Gastroesophageal sphincter (tissue), 4 donors: ENCODE data around the gene P3H3. TPM values are rescaled to one million over a fixed set of nuclear protein-coding genes. Genes with fewer than 3 reads are reported as not detected.

Experiments used
- ATAC-seq: fragments of 150-250 bp; one replicate; pipeline ENCODE4 v1.9.1; 2016; ENCODE audit warnings: mild to moderate bottlenecking, moderate library complexity
- H3K27ac ChIP-seq, 4 donors: fragments of 200-600 bp; sonication (generic) in 3 of 4; 1 replicate in 3 of 4; 2 replicates in 1 of 4; pipeline ENCODE4 v1.5.1; 2016 to 2019
- H3K27me3 ChIP-seq: fragments of 200-600 bp; sonication (generic); one replicate; pipeline ENCODE4 v1.5.1; 2019
- H3K36me3 ChIP-seq, 2 donors: fragments of 200-600 bp; sonication (generic); one replicate each; pipeline ENCODE4 v1.5.1; 2019; ENCODE audit warnings: control low read depth in 1 of 2
- H3K4me1 ChIP-seq, 3 donors: fragments of 200-600 bp; sonication (generic); 1 replicate in 2 of 3; 2 replicates in 1 of 3; pipeline ENCODE4 v1.5.1; 2016 to 2019; ENCODE audit warnings: control low read depth in 2 of 3
- H3K4me3 ChIP-seq, 2 donors: fragments of 200-600 bp; sonication (generic); one replicate each; pipeline ENCODE4 v1.5.1; 2019; ENCODE audit warnings: mild to moderate bottlenecking in 1 of 2, moderate library complexity in 1 of 2
- H3K9me3 ChIP-seq, 3 donors: fragments of 200-600 bp; sonication (generic); one replicate each; pipeline ENCODE4 v1.5.1; 2017 to 2019; ENCODE audit warnings: control low read depth in 2 of 3
- EP300 ChIP-seq: sonication (generic); formaldehyde crosslinking; IDR thresholded peaks from one replicate; pipeline ENCODE4 v1.6.1; 2017; ENCODE audit warnings: antibody characterized with exemption, mild to moderate bottlenecking
- POLR2A ChIP-seq, 2 donors: fragments of 450-650 bp; IDR thresholded peaks; one replicate each; pipeline ENCODE4 v1.6.1; 2017; ENCODE audit warnings: antibody characterized with exemption in 2 of 2, mild to moderate bottlenecking in 2 of 2, moderate library complexity in 1 of 2
- POLR2AphosphoS5 ChIP-seq: sonication (generic); formaldehyde crosslinking; IDR thresholded peaks from one replicate; pipeline ENCODE4 v1.6.1; 2017; ENCODE audit warnings: antibody characterized with exemption
- WGBS, 2 donors: methylation state at CpG; one replicate each; pipeline ENCODE4 v1.1.5; 2018; ENCODE audit warnings: low coverage in 1 of 2; 5-methylcytosine and 5-hydroxymethylcytosine counted together
- total RNA-seq, 4 donors: library from RNA; depleted of rRNA; stranded (reverse); fragments of >200 nt; gene quantifications; one replicate each; pipeline ENCODE4 v1.1.0, GENCODE V29; 2016
- TF ChIP-seq, protein P1 (sequence below), 4 experiments: fragments of 200-600 bp in 2 of 4; fragments of 450-650 bp in 2 of 4; sonication (generic) in 1 of 4; IDR thresholded peaks; one replicate each; pipeline ENCODE4 v1.5.1; 2017 to 2019; ENCODE audit warnings: antibody characterized with exemption in 4 of 4, mild to moderate bottlenecking in 2 of 4, moderate library complexity in 2 of 4

P3H3 gene
- total RNA-seq, 4 donors from 2014 or later = 17.3 to 28.3 (median 23.0) TPM

- Histone ChIP-seq H3K4me3 (no peak overlapping the region), H3K27me3 (no peaks in the 10 kb centered on the region), H3K4me1 (no peaks in the 10 kb centered on the region), H3K9me3 (no peaks in the 10 kb centered on the region), H3K27ac (no peak overlapping the region), H3K36me3 (no peaks in the 10 kb centered on the region)
- ATAC-seq = no peak
- 86 to 95% methylated on average over 4 to 5 of the region's 5 CpGs for WGBS, 2 donors
- TF ChIP-seq POLR2A (IDR thresholded peaks at IDR 0.05) = no peak
- TF ChIP-seq, protein P1, sequence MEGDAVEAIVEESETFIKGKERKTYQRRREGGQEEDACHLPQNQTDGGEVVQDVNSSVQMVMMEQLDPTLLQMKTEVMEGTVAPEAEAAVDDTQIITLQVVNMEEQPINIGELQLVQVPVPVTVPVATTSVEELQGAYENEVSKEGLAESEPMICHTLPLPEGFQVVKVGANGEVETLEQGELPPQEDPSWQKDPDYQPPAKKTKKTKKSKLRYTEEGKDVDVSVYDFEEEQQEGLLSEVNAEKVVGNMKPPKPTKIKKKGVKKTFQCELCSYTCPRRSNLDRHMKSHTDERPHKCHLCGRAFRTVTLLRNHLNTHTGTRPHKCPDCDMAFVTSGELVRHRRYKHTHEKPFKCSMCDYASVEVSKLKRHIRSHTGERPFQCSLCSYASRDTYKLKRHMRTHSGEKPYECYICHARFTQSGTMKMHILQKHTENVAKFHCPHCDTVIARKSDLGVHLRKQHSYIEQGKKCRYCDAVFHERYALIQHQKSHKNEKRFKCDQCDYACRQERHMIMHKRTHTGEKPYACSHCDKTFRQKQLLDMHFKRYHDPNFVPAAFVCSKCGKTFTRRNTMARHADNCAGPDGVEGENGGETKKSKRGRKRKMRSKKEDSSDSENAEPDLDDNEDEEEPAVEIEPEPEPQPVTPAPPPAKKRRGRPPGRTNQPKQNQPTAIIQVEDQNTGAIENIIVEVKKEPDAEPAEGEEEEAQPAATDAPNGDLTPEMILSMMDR (IDR thresholded peaks at IDR 0.05) = no peak
- TF ChIP-seq EP300 = no peak
- no peak for TF ChIP-seq POLR2AphosphoS5
Observed at GRCh38 chr12:6799147-6799546, 29.1 kb upstream of the P3H3 start.

DNA sequence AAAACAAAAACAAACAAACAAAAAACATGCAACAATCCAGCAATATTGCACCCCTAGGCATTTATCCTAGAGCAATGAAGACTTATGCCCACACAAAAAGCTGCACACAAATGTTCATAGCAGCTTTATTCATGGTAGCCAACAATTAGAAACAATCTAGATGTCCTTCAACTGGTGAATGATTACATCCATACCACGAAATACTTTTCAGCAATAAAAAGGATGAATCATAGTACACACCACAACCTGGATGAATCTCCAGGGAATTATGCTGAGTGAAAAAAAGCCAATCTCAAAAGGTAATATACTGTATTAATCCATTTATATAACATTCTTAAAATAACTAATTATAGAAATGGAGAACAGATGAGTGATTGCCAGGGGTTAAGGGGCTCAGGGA is 21.0 kb upstream of the P3H3 start:
- no peaks in the 10 kb centered on the region for H3K36me3 ChIP-seq
- H3K4me1 ChIP-seq = no peaks in the 10 kb centered on the region
- WGBS, 2 donors = 50 to 61% methylated on average over 1 of the region's 1 CpG
- no peaks in the 10 kb centered on the region for H3K27me3 ChIP-seq
- no peak for ATAC-seq
- no peak for TF ChIP-seq POLR2A (IDR thresholded peaks at IDR 0.05)
- TF ChIP-seq, protein P1 (IDR thresholded peaks at IDR 0.05) = no peak
- TF ChIP-seq POLR2AphosphoS5 = no peak
- TF ChIP-seq EP300 = no peak
- no peak overlapping the region for H3K27ac ChIP-seq
- no peaks in the 10 kb centered on the region for H3K9me3 ChIP-seq
- H3K4me3 ChIP-seq = no peak overlapping the region

DNA sequence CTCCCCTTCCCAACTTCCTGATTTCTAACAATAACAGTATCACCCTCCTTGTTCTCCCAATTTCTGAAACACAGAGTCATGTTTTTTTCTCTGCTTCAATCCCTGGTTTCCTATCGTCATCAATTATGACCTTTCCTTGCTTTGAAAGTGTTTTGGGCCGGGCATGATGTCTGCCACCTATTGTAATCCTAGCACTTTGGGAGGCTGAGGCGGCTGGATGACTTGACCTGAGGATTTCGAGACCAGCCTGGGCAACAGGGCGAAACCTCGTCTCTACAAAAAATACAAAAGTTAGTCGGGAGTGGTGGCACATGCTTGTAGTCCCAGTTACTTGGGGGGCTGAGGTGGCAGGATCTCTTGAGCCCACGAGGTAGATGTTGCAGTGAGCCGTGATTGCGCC is 19.2 kb upstream of the P3H3 start:
- no peaks in the 10 kb centered on the region for H3K27me3 ChIP-seq
- 49 to 77% methylated on average over 3 to 8 of the region's 10 CpGs for WGBS, 2 donors
- H3K9me3 ChIP-seq = no peaks in the 10 kb centered on the region
- no peak overlapping the region for H3K4me3 ChIP-seq
- no peak for ATAC-seq
- no peak for TF ChIP-seq EP300
- no peaks in the 10 kb centered on the region for H3K36me3 ChIP-seq
- no peak overlapping the region for H3K27ac ChIP-seq
- no peaks in the 10 kb centered on the region for H3K4me1 ChIP-seq

GRCh38 chr12:6810758-6811157 is 17.4 kb upstream of the P3H3 start:
- Histone ChIP-seq H3K27me3 (no peaks in the 10 kb centered on the region), H3K4me3 (no peak overlapping the region), H3K4me1 (no peaks in the 10 kb centered on the region), H3K27ac (no peak overlapping the region), H3K36me3 (no peaks in the 10 kb centered on the region), H3K9me3 (no peaks in the 10 kb centered on the region)
- ATAC-seq = no peak
- TF ChIP-seq POLR2A (IDR thresholded peaks at IDR 0.05) (no peak), POLR2AphosphoS5 (no peak), EP300 (no peak)
- TF ChIP-seq, protein P1 (IDR thresholded peaks at IDR 0.05) = no peak
- 60 to 73% methylated on average over 1 of the region's 1 CpG for WGBS, 2 donors

DNA sequence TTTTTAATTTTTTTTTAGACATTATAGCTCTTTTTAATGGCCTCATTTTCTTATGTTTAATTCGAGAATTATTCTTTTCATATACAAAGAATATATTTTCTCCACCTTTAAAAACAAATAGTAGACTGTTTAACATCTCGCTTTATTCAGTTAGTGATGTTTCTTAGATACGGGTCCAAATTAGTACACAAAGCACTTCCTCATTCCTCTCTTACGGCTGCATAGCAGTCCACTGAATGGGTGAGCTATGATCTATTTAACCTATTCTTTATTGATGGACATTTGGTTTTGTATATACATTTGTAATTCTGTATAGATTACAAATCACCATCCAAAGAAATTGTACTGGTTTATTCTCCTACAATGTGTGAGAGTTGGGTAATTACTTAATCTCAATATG is 14.8 kb upstream of the P3H3 start:
- H3K4me3 ChIP-seq = no peak overlapping the region
- TF ChIP-seq POLR2A (IDR thresholded peaks at IDR 0.05) = no peak
- TF ChIP-seq EP300 = no peak
- TF ChIP-seq POLR2AphosphoS5 = no peak
- TF ChIP-seq, protein P1 (IDR thresholded peaks at IDR 0.05) = no peak
- ATAC-seq = no peak
- no peaks in the 10 kb centered on the region for H3K9me3 ChIP-seq
- no peaks in the 10 kb centered on the region for H3K4me1 ChIP-seq
- H3K27me3 ChIP-seq = no peaks in the 10 kb centered on the region
- H3K27ac ChIP-seq = no peak overlapping the region
- 48 to 58% methylated on average over 4 of the region's 4 CpGs for WGBS, 2 donors
- no peaks in the 10 kb centered on the region for H3K36me3 ChIP-seq
